ENCODE results near the gene ZC3H4. TPM values are rescaled to one million over a fixed set of nuclear protein-coding genes. Genes with fewer than 3 reads are reported as not detected.

The ZC3H4 gene
- total and polyA plus RNA-seq, 2 of the 8 experiments (the other 6 are each of a cell fraction or from before 2014, with no cell fraction given), result 6.6 to 92.0 TPM

GRCh38 chr19:47018923-47019322 is 94.7 kb downstream of the ZC3H4 start:
- H3K9ac ChIP-seq (replicated peaks in 1 of 4; ENCODE audit: extremely low read depth in 1 of 4, low read depth in 3 of 4, low read length in 3 of 4), result no peak overlapping the region
- no peaks in the 10 kb centered on the region for H3K36me3 ChIP-seq (ENCODE audit: control insufficient read depth in 2 of 4, insufficient read depth in 4 of 4, low read length in 3 of 4)
- ChIA-PET POLR2A (ENCODE audit: partially characterized antibody) (interaction anchor here (0.9 to 1.6 kb wide), 7 partner anchors 10 to 95 kb away, joined by 3 to 6 read pairs (median 4); partner anchors contain the start of gene ZC3H4), CTCF (ENCODE audit: partially characterized antibody) (interaction anchor here (0.9 to 2.0 kb wide), 8 partner anchors 9 to 262 kb away, joined by 3 to 6 read pairs (median 4); no protein-coding TSS in a partner anchor)
- no peak overlapping the region for H2BK5ac ChIP-seq (ENCODE audit: low read depth, low read length)
- peak overlapping the region; percentile 68; the same call in 1 of the 2 replicates for H2BK12ac ChIP-seq (ENCODE audit: low read depth, low read length)
- no peak overlapping the region for H3K23ac ChIP-seq (ENCODE audit: insufficient read length)
- H3K4me1 ChIP-seq (replicated peaks in 1 of 4; ENCODE audit: control insufficient read depth in 3 of 4, insufficient read depth in 4 of 4, low read length in 3 of 4), result peaks cover 0 to 20% (median 11%) of the 10 kb centered on the region in 4 experiments; a peak in 5 of 7 replicates
- WGBS, 2 experiments (ENCODE audit: extremely low coverage in 1 of 2, insufficient coverage in 1 of 2, insufficient read length in 1 of 2, insufficient replicate concordance in 2 of 2, low coverage in 1 of 2, low lambda C conversion rate in 2 of 2, missing lambda C conversion rate in 1 of 2), result 61% methylated on average over 11 of the region's 13 CpGs; no CpG with 5 or more reads in 1 of the 2 experiments
- no peak overlapping the region for H2BK15ac ChIP-seq (ENCODE audit: low read length)
- H2BK120ac ChIP-seq (replicated peaks; ENCODE audit: low read depth, low read length), result no peak overlapping the region
- no peak overlapping the region for H3K4ac ChIP-seq (replicated peaks; ENCODE audit: insufficient read length, low read depth, low read length)
- no peak overlapping the region for H2AK5ac ChIP-seq (ENCODE audit: low read depth, low read length)
- no peak overlapping the region for H4K8ac ChIP-seq (ENCODE audit: extremely low read depth, insufficient read depth, low read length)
- H4K91ac ChIP-seq (replicated peaks; ENCODE audit: insufficient read length, low read length), result no peak overlapping the region
- no peaks in the 10 kb centered on the region for H3K79me2 ChIP-seq (ENCODE audit: control insufficient read depth in 1 of 2, insufficient read depth in 2 of 2, low read length in 2 of 2)
- no peak overlapping the region for H3K14ac ChIP-seq (ENCODE audit: insufficient read length)
- H3K4me2 ChIP-seq (ENCODE audit: insufficient read depth in 1 of 2, low read depth in 2 of 2, low read length in 2 of 2), result peak overlapping the region; percentile 62 to 87
- no peak overlapping the region for H3K27ac ChIP-seq (ENCODE audit: low read depth, low read length)
- FAIRE-seq (no peak), DNase-seq (ENCODE audit: low read depth in 1 of 2, low spot score in 2 of 2) (no peak)
- no peak overlapping the region for H2BK20ac ChIP-seq (ENCODE audit: low read length)
- H3K4me3 ChIP-seq (ENCODE audit: extremely low read depth in 1 of 4, insufficient read depth in 2 of 4, low read depth in 3 of 4, low read length in 4 of 4), result peak overlapping the region; percentile 42 to 69 (median 46); a peak in 6 of 8 replicates
- H3K79me1 ChIP-seq (ENCODE audit: low read depth, low read length), result no peaks in the 10 kb centered on the region
- H3K18ac ChIP-seq (ENCODE audit: extremely low read depth, low read length), result no peak overlapping the region
- no peak overlapping the region; the same call in 1 of the 2 replicates for H2AFZ ChIP-seq (ENCODE audit: low read length)
- H3K9me3 ChIP-seq (ENCODE audit: insufficient read depth in 2 of 2, low read depth in 1 of 2, low read length in 1 of 2), result no peaks in the 10 kb centered on the region
- no peak overlapping the region for H4K5ac ChIP-seq (ENCODE audit: insufficient read length, low read depth, low read length)
- peaks cover 0 to 3% of the 10 kb centered on the region in 2 experiments for H4K20me1 ChIP-seq (replicated peaks in 1 of 2; ENCODE audit: control insufficient read depth in 1 of 2, insufficient read depth in 2 of 2, low read length in 2 of 2)
- peaks cover 24 to 53% (median 49%) of the 10 kb centered on the region in 4 experiments for H3K27me3 ChIP-seq (replicated peaks in 1 of 4; ENCODE audit: control insufficient read depth in 3 of 4, extremely low read depth in 1 of 4, insufficient read depth in 3 of 4, low read length in 3 of 4)
- H3K56ac ChIP-seq (replicated peaks; ENCODE audit: insufficient read length, low read depth, low read length), result no peak overlapping the region
- peaks cover 15% of the 10 kb centered on the region; the same call in 1 of the 2 replicates for H3K23me2 ChIP-seq (ENCODE audit: low read depth, low read length)
